ENCODE results near the gene STX19.

The STX19 gene

GRCh38 chr3:94026623-94027022, 1.8 kb downstream of the STX19 start:
- DNase-seq: no peak

GRCh38 chr3:94024385-94024784, 4.0 kb downstream of the STX19 start:
- DNase-seq: no peak

GRCh38 chr3:94020293-94020692, 8.1 kb downstream of the STX19 start:
- no peak for DNase-seq

- DNase-seq: no peak
These were observed 8.7 kb downstream of the STX19 start for GRCh38 chr3:94019659-94020058.

GRCh38 chr3:94015025-94015424, 13.4 kb downstream of the STX19 start:
- DNase-seq: no peak

- no peak for DNase-seq
These were observed 16.2 kb downstream of the STX19 start for GRCh38 chr3:94012185-94012584.

DNA sequence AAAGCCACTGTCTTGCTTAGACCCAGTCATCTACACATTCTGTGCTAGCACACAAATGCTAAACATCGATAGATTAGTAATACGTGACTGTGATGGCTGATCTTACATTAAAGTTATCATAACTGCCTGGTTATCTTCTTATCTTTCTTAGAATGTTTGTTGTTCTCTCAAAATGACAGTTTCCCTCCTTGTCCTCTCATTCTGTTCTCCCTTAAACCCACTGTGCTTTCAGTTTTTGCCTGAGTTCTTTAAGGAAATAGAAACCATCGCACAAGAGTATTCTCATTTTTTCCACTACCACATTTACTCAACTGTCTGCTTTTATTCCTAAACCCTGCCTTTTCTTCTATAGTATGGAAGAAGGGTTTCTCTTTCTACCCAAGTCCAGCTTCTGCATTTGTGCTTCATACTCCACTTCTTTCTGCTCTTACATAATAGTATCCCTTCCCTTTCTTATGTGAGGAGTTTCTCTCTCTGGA, 17.1 kb downstream of the STX19 start:
- no peak for DNase-seq

DNA sequence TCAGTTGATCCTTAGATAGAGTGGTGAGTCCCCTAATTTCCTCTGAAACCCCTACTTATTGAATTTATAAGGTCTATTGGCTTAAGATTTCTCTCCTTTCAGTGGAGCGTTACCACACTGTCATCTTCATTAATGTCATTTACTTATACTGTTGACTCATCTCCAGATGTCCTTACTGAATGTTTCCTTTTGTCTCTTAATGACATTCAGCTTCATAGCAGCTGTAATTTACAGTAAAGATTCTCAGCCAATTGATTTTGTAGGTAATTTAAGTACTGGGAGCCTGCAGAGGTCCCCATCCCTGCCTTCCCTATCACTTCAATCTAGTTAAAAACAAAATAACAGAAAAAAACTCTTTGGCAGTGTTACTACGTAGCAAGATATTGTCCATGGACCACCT, 18.8 kb downstream of the STX19 start:
- DNase-seq: no peak

DNA sequence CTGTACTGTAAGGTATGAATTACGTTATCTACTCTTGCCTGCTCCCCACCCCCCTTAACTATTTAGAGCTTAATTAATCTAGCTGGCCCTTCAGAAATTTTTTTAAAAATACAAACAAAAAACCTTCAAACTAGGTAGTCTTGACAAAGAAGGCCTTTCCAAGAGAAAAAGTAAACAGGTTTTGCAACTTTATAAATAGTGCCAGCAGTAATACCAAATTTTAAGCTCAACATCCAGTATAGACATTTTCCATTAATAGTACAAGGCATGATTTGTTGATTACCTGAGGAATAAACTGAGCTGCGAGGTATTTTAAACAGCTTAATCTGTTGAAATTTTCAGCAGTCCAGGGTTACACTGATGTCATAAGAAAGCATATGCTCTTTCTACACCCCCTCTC, 20.1 kb downstream of the STX19 start:
- no peak for DNase-seq

DNA sequence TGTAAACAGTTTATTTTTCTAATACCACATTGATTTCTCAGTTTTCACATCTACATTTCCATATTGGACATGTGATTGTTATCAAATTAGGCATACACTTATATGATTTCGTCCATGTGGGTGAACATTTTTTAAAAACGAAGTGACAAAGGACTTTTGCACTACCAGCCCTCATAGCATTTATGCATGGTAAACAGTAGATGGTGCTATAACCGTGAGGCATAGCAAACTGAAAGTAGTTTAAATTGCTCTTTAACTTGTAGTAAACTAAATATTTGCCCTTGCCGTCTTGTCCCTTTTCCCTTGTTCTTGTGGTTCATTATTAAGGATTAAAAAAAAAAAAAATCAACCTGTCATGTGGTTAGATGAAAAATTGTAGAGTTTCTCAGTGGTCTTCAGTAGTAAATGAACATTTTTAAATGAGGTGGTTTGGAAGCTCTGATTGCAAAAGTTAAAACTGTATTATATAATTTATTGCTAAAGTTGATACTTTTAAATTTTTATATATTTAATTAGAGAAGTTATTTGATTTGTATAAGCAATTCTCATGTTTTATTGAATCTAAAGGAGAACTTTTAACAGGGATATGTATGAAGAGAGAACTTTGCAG, 24.0 kb downstream of the STX19 start:
- DNase-seq: no peak

- no peak for DNase-seq
These were observed 26.4 kb downstream of the STX19 start for GRCh38 chr3:94001827-94002495.

DNA sequence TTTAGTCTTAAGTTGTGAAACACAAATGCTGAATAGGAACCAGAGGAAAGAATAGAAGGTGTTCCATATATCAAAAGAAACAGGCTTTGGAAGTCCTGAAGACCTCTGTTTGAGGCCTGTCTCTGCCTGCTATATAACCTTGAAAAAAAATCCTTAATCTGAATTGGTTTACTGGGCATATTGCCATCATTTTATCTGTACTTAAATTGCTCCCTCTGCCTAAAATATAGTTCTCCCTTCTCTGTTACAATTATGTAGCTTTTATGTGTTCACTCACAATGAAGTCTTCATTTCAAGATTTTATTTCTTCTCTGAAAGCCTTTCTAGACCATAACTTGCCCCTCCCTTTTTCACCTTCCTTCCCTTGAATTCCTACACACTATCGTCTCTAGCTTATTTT, 27.2 kb downstream of the STX19 start:
- DNase-seq: no peak

DNA sequence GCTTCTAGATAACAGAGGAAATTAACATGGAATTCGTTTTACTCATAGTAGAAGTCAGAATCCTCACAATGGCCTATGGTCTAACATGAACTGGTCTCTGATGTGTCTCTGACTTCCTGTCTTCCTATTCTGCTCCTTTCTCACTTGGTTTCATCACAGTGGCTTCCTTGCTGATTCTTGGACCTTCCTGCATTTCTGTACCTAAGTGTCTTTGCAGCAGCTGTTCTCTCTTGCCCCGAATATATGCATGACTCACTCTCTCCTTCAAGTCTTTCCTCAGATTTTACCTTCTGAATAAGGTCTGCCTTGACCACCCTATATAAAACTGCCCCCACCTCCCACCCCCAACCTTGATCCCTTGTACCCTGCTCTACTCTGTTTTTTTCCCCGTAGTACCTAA, 34.3 kb downstream of the STX19 start:
- no peak for DNase-seq

DNA sequence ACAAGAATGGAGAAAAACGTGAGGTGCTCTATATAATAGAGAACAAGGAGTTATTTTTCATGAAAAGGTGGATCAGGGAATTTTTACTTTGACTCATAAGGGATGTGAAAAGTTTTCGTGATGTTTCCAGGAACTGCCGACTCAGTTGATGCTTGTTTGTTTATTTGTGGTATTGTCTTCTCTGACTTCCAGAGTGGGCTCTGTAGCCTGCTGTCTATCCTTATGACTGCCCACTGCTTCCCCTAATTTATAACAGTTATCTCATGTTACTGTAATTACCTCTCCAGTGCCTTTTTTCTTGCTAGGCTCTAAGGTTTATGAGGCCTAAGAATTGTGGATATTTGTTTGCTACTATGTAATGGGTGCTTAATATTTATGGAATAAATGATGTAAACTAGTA, 36.2 kb downstream of the STX19 start:
- no peak for DNase-seq

DNA sequence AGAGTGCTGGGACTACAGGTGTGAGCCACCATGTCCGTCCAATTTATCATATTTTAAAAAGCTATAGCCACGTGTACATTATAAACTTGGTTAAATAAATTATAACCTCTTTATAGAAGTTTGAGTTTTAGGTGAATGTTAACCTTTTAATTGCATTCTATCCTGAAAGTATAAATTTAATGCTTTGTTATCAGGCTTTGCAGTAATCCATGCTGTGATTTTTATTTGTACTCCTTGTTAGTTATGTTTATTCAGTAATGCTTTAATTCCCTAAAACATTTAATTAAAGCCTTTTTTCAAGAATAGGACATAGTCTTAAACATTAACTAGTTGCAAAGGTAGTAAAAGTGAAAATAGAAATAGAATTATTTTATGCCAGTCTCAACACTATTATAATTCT, 36.8 kb downstream of the STX19 start:
- no peak for DNase-seq

- no peak for DNase-seq
These were observed 39.2 kb downstream of the STX19 start for GRCh38 chr3:93989241-93989640.

GRCh38 chr3:93988764-93989163, 39.6 kb downstream of the STX19 start:
- DNase-seq: no peak

- peak; percentile 20 for DNase-seq
These were observed 40.1 kb downstream of the STX19 start for GRCh38 chr3:93988283-93988682.

GRCh38 chr3:93984618-93985017, 43.8 kb downstream of the STX19 start:
- DNase-seq: no peak

DNA sequence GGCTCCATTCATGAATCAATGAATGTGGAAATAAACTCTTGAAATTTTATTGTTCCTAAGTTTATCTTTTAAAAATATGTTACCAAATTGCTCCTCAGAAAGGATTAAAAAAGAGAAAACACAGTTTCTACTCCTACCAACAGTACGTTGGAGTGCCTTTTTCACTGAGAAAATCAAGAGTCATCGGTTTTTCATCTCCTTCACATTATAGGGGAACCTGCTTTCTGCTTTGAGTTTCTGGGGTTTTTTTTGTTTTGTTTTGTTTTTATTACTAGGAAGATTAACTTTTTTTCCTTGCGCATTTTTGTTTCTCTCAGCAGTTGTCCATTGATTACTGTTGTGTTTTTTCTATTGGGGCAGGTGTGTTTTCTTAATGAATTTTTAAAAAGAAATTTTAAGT, 45.0 kb downstream of the STX19 start:
- no peak for DNase-seq

DNA sequence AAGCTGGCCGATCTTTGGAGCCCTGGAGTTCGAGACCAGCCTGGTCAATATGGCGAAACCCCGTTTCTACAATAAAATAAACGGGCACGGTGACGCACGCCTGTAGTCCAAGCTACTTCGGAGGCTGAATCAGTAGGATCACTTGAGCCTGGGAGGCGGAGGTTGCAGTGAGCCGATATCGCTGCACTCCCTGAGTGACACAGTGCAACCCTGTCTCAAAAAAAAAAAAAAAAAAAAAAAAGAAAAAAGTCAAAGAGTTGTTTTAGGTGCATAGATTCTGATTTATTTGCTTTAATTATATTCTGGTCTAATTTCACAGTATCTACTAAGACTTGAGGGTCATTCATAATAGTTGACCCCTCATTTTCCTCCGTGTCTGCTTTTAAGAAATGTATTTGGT, 46.7 kb downstream of the STX19 start:
- no peak for DNase-seq

DNA sequence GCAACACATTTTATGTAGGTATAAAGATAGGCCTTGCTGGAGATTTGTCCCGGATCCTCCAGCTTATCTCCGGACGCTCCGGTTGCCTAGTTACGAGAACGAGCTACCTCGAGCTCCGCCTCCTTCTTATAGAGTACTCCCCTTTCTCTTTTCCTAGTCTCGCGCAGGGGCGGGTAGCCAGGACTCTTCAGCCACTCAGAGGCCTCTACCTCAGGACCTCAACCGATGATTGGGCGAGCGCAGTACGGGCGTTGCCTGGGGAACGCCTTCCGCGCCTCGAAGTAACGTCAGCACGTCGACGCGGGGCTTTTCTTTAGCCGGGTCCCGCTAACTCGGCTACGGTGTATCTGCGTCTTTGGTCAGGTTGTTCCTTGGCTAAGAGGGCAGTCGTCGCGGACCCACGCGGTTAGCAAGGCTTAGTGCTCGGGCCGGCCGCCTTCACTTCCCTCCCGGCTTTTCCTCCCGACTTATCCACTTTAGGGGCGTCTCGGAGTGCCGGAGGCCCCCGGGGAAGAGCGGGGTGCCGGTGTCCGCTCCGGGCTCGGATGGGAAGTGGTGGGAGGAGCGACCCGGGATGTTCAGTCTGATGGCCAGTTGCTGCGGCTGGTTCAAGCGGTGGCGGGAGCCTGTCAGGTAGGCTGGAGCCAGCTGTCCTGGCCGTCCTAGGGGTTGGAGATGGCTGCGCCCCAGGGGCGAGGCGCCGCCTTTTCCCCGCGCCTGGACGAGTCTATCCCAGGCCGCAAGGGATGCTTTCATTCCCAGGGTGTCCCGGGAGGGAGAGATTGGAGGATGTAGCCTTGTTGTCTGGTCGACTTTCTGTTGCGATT, 48.3 kb downstream of the STX19 start, which contains the start of gene ARL13B:
ARL13B (plus strand) TSS at position 306 of the 827 bp plus-strand sequence; CDS start at position 575, 269 bp downstream.
- peak; percentile 99 for DNase-seq

All from NCI-H226 (cell line).